T-helper 2 cell treated with Interferon-gamma antibody and Interleukin-4, amounts not matched to agents 5 μg/mL and 100 μg/mL, for 36 hours (primary cell): ENCODE data around the gene SLC25A39.
A peak's percentile ranks its signal among the peaks of the same experiment; 100 is the strongest.

Experiments used
- DNase-seq: peaks from one replicate; pipeline ENCODE4 v3.0.0; 2021; ENCODE audit warnings: low spot score
- H3K27ac Mint-ChIP-seq: one replicate; pipeline ENCODE4 v1.8.0; 2021; ENCODE audit warnings: mild to moderate bottlenecking, mixed read lengths
- H3K27me3 Mint-ChIP-seq: one replicate; pipeline ENCODE4 v1.8.0; 2021; ENCODE audit warnings: low read depth, mixed read lengths
- H3K36me3 Mint-ChIP-seq: one replicate; pipeline ENCODE4 v1.8.0; 2021; ENCODE audit warnings: low read depth, mixed read lengths
- H3K4me1 Mint-ChIP-seq: one replicate; pipeline ENCODE4 v1.8.0; 2021; ENCODE audit warnings: low read depth, mixed read lengths
- H3K4me3 Mint-ChIP-seq: one replicate; pipeline ENCODE4 v1.8.0; 2022; ENCODE audit warnings: mild to moderate bottlenecking, moderate library complexity, mixed read lengths
- H3K9me3 Mint-ChIP-seq: one replicate; pipeline ENCODE4 v1.8.0; 2021; ENCODE audit warnings: mixed read lengths

Gene SLC25A39

GRCh38 chr17:44307387-44308186 is 17.0 kb downstream of the SLC25A39 start:
- peaks cover 44% of the 10 kb centered on the region for H3K27me3 Mint-ChIP-seq
- H3K9me3 Mint-ChIP-seq: no peaks in the 10 kb centered on the region
- no peak for DNase-seq
- no peaks in the 10 kb centered on the region for H3K36me3 Mint-ChIP-seq
- H3K4me3 Mint-ChIP-seq: no peak overlapping the region
- H3K4me1 Mint-ChIP-seq: peaks cover 3% of the 10 kb centered on the region
- no peak overlapping the region for H3K27ac Mint-ChIP-seq

GRCh38 chr17:44304651-44305050 is 20.0 kb downstream of the SLC25A39 start:
- Mint-ChIP-seq H3K27me3 (peaks cover 34% of the 10 kb centered on the region), H3K4me3 (no peak overlapping the region), H3K4me1 (peaks cover 3% of the 10 kb centered on the region), H3K36me3 (no peaks in the 10 kb centered on the region), H3K9me3 (no peaks in the 10 kb centered on the region), H3K27ac (no peak overlapping the region)
- no peak for DNase-seq

GRCh38 chr17:44297975-44298374 is 26.6 kb downstream of the SLC25A39 start:
- H3K4me3 Mint-ChIP-seq: no peak overlapping the region
- no peaks in the 10 kb centered on the region for H3K36me3 Mint-ChIP-seq
- H3K9me3 Mint-ChIP-seq: no peaks in the 10 kb centered on the region
- no peak for DNase-seq
- no peak overlapping the region for H3K27ac Mint-ChIP-seq
- no peaks in the 10 kb centered on the region for H3K4me1 Mint-ChIP-seq
- H3K27me3 Mint-ChIP-seq: peaks cover 8% of the 10 kb centered on the region

- H3K4me1 Mint-ChIP-seq: no peaks in the 10 kb centered on the region
- no peak for DNase-seq
- H3K9me3 Mint-ChIP-seq: no peaks in the 10 kb centered on the region
- H3K36me3 Mint-ChIP-seq: no peaks in the 10 kb centered on the region
- H3K4me3 Mint-ChIP-seq: no peak overlapping the region
- no peak overlapping the region for H3K27ac Mint-ChIP-seq
- peaks cover 3% of the 10 kb centered on the region for H3K27me3 Mint-ChIP-seq
These were observed 31.0 kb downstream of the SLC25A39 start for GRCh38 chr17:44293509-44294226.

- DNase-seq: no peak
- Mint-ChIP-seq H3K27me3 (peaks cover 13% of the 10 kb centered on the region), H3K36me3 (no peaks in the 10 kb centered on the region), H3K4me3 (no peak overlapping the region), H3K9me3 (no peaks in the 10 kb centered on the region), H3K4me1 (no peaks in the 10 kb centered on the region), H3K27ac (no peak overlapping the region)
These were observed 37.0 kb downstream of the SLC25A39 start for GRCh38 chr17:44287651-44288050.

- Mint-ChIP-seq H3K4me3 (no peak overlapping the region), H3K27ac (no peak overlapping the region), H3K9me3 (no peaks in the 10 kb centered on the region), H3K4me1 (peaks cover 7% of the 10 kb centered on the region), H3K27me3 (peaks cover 11% of the 10 kb centered on the region), H3K36me3 (no peaks in the 10 kb centered on the region)
- DNase-seq: no peak
These were observed 40.6 kb downstream of the SLC25A39 start for GRCh38 chr17:44284024-44284400.

- H3K36me3 Mint-ChIP-seq: no peaks in the 10 kb centered on the region
- H3K4me1 Mint-ChIP-seq: peaks cover 7% of the 10 kb centered on the region
- H3K27me3 Mint-ChIP-seq: peaks cover 10% of the 10 kb centered on the region
- no peaks in the 10 kb centered on the region for H3K9me3 Mint-ChIP-seq
- DNase-seq: no peak
- H3K4me3 Mint-ChIP-seq: no peak overlapping the region
- no peak overlapping the region for H3K27ac Mint-ChIP-seq
These were observed 41.1 kb downstream of the SLC25A39 start for GRCh38 chr17:44283344-44284023.

- H3K27ac Mint-ChIP-seq: no peak overlapping the region
- no peak for DNase-seq
- H3K27me3 Mint-ChIP-seq: peaks cover 2% of the 10 kb centered on the region
- peaks cover 7% of the 10 kb centered on the region for H3K4me1 Mint-ChIP-seq
- no peaks in the 10 kb centered on the region for H3K9me3 Mint-ChIP-seq
- H3K36me3 Mint-ChIP-seq: no peaks in the 10 kb centered on the region
- H3K4me3 Mint-ChIP-seq: no peak overlapping the region
These were observed 42.4 kb downstream of the SLC25A39 start for GRCh38 chr17:44282264-44282663.

GRCh38 chr17:44281570-44281969 is 43.1 kb downstream of the SLC25A39 start:
- Mint-ChIP-seq H3K36me3 (no peaks in the 10 kb centered on the region), H3K4me1 (peaks cover 7% of the 10 kb centered on the region), H3K4me3 (no peak overlapping the region), H3K9me3 (no peaks in the 10 kb centered on the region), H3K27ac (no peak overlapping the region), H3K27me3 (peaks cover 2% of the 10 kb centered on the region)
- no peak for DNase-seq

- Mint-ChIP-seq H3K36me3 (no peaks in the 10 kb centered on the region), H3K27ac (no peak overlapping the region), H3K27me3 (peaks cover 2% of the 10 kb centered on the region), H3K4me3 (no peak overlapping the region), H3K4me1 (peaks cover 7% of the 10 kb centered on the region), H3K9me3 (no peaks in the 10 kb centered on the region)
- DNase-seq: no peak
These were observed 44.2 kb downstream of the SLC25A39 start for GRCh38 chr17:44280392-44280937.

- H3K9me3 Mint-ChIP-seq: no peaks in the 10 kb centered on the region
- no peak overlapping the region for H3K27ac Mint-ChIP-seq
- H3K4me3 Mint-ChIP-seq: no peak overlapping the region
- peaks cover 2% of the 10 kb centered on the region for H3K27me3 Mint-ChIP-seq
- no peaks in the 10 kb centered on the region for H3K36me3 Mint-ChIP-seq
- H3K4me1 Mint-ChIP-seq: peaks cover 7% of the 10 kb centered on the region
- peak; percentile 18 for DNase-seq
These were observed 44.8 kb downstream of the SLC25A39 start for GRCh38 chr17:44279666-44280391.

- Mint-ChIP-seq H3K27ac (no peak overlapping the region), H3K9me3 (no peaks in the 10 kb centered on the region), H3K36me3 (no peaks in the 10 kb centered on the region), H3K27me3 (no peaks in the 10 kb centered on the region), H3K4me3 (no peak overlapping the region), H3K4me1 (peaks cover 7% of the 10 kb centered on the region)
- no peak for DNase-seq
These were observed 45.3 kb downstream of the SLC25A39 start for GRCh38 chr17:44279346-44279665.

GRCh38 chr17:44277976-44278375 is 46.6 kb downstream of the SLC25A39 start:
- H3K4me1 Mint-ChIP-seq: peaks cover 7% of the 10 kb centered on the region
- H3K27me3 Mint-ChIP-seq: no peaks in the 10 kb centered on the region
- no peak for DNase-seq
- no peaks in the 10 kb centered on the region for H3K36me3 Mint-ChIP-seq
- H3K27ac Mint-ChIP-seq: no peak overlapping the region
- no peak overlapping the region for H3K4me3 Mint-ChIP-seq
- no peaks in the 10 kb centered on the region for H3K9me3 Mint-ChIP-seq
